Adrenal gland (tissue), 12 donors: ENCODE data around the gene TP73. TPM values are rescaled to one million over a fixed set of nuclear protein-coding genes. Genes with fewer than 3 reads are reported as not detected.
"Not testable (repeated sequence)": the region's sequence is repeated elsewhere in the genome, so short reads cannot be mapped to it uniquely, and the experiment has no call there.

Experiments used
- DNase-seq, 7 donors: peaks; one replicate each; pipeline ENCODE4 v3.0.0-alpha.2; 2019 to 2020
- H3K27ac ChIP-seq, 5 donors: fragments of 200-600 bp; sonication (generic) in 4 of 5; 1 replicate in 3 of 5; 2 replicates in 2 of 5; pipeline versions ENCODE4 v1.5.1 to v1.8.0; 2016 to 2020; ENCODE audit warnings: mild to moderate bottlenecking in 1 of 5
- H3K27me3 ChIP-seq: fragments of 200-600 bp; 2 replicates; pipeline ENCODE4 v1.8.0; 2021
- H3K36me3 ChIP-seq, 2 donors: fragments of 200-600 bp; replicated peaks in 1 of 2; 1 replicate in 1 of 2; 2 replicates in 1 of 2; pipeline versions ENCODE4 v1.5.1 to v1.8.0; 2018 to 2022
- H3K4me1 ChIP-seq, 2 donors: fragments of 200-600 bp; replicated peaks in 1 of 2; 1 replicate in 1 of 2; 2 replicates in 1 of 2; pipeline versions ENCODE4 v1.5.1 to v1.8.0; 2018 to 2021
- H3K4me3 ChIP-seq, 4 donors: fragments of 200-600 bp; sonication (generic) in 3 of 4; one replicate each; pipeline ENCODE4 v1.5.1; 2016 to 2018
- H3K9me3 ChIP-seq, 3 donors: fragments of 200-600 bp; sonication (generic) in 1 of 3; replicated peaks in 1 of 3; 1 replicate in 2 of 3; 2 replicates in 1 of 3; pipeline versions ENCODE4 v1.5.1 to v1.8.0; 2016 to 2021
- CTCF ChIP-seq, 6 experiments: fragments of 450-650 bp in 4 of 6; fragments of 200-600 bp in 2 of 6; sonication (generic) in 1 of 6; IDR thresholded peaks; 1 replicate in 5 of 6; 2 replicates in 1 of 6; pipeline versions ENCODE4 v1.5.1 to v1.8.0; 2016 to 2021; ENCODE audit warnings: antibody characterized with exemption in 6 of 6, mild to moderate bottlenecking in 2 of 6, moderate library complexity in 1 of 6
- POLR2A ChIP-seq, 2 donors: fragments of 450-650 bp; IDR thresholded peaks; one replicate each; pipeline ENCODE4 v1.6.1; 2017; ENCODE audit warnings: antibody characterized with exemption in 2 of 2, mild to moderate bottlenecking in 2 of 2, moderate library complexity in 1 of 2
- WGBS, 4 donors: extraction: QIAGEN DNeasy Blood & Tissue Kit in 2 of 4; methylation state at CpG; one replicate each; pipeline versions ENCODE4 v1.1.5 to v1.1.7; 2013 to 2017; 5-methylcytosine and 5-hydroxymethylcytosine counted together
- intact Hi-C, 2 donors: fragments of 100-400 bp; cut with DNase I; formaldehyde crosslinking; loops; one replicate each; pipeline versions ENCODE4 v1.14.1 to v1.15.0; 2022 to 2023
- polyA plus RNA-seq, 3 donors: library from polyadenylated mRNA; stranded (reverse); fragments of 200-250 nt in 2 of 3; fragments of 350-450 nt in 1 of 3; fragmentation: Illumina TruSeq in 1 of 3; extraction: RNeasy Lipid Tissue Mini Kit (QIAGEN cat#74804) in 1 of 3; gene quantifications; one replicate each; pipeline ENCODE4 v1.2.3, GENCODE V29; 2013 to 2014
- total RNA-seq, 9 donors: library from RNA; depleted of rRNA in 4 of 9; stranded (reverse); fragments of >200 nt in 4 of 9; fragments of 120-200 nt in 1 of 9; fragmentation: NEBNext Ultra II Directional in 1 of 9; extraction: Animal tissue kit (Norgen Biotek cat#: 25700) in 1 of 9; gene quantifications; one replicate each; pipeline versions ENCODE4 v1.1.0 to v1.2.4, GENCODE V29; 2013 to 2023
- donor health status: healthy with polysubstance abuse.
- donor health status: Bipolar disorder and iron deficiency.
- donor health status: DM: yes; HTN: yes; CAD: no.
- donor health status: DM: no; HTN: no; CAD: no.
- donor health status: DM: no; HTN: no; CAD: no.
- donor health status: DM: yes; HTN: yes; CAD: no.

The TP73 gene
- total and polyA plus RNA-seq, 12 donors = 0.03 to 0.22 (median 0.14) TPM; not detected in 6

- Histone ChIP-seq H3K9me3 (no peaks in the 10 kb centered on the region), H3K36me3 (no peaks in the 10 kb centered on the region), H3K4me1 (peaks cover 14 to 25% of the 10 kb centered on the region in 2 donors), H3K4me3 (no peak overlapping the region), H3K27me3 (no peaks in the 10 kb centered on the region), H3K27ac (no peak overlapping the region)
- 57 to 74% (median 61%) methylated on average over 12 of the region's 12 CpGs for WGBS, 4 donors
- intact Hi-C loops = loop anchor here in 1 of 2 donors (2.0 kb wide), 1 partner anchor 130 kb away; no protein-coding TSS in a partner anchor
- no peak for DNase-seq
- TF ChIP-seq POLR2A (IDR thresholded peaks at IDR 0.05) (no peak), CTCF (IDR thresholded peaks at IDR 0.05) (no peak)
These were observed 31.6 kb upstream of the TP73 start for GRCh38 chr1:3620708-3621107.

- TF ChIP-seq CTCF (IDR thresholded peaks at IDR 0.05) = peak; percentile 26 to 73 (median 50)
- H3K27ac ChIP-seq, H3K36me3 ChIP-seq, H3K27me3 ChIP-seq, H3K9me3 ChIP-seq, H3K4me3 ChIP-seq: not testable (repeated sequence)
- H3K4me1 ChIP-seq = peaks cover 15 to 30% of the 10 kb centered on the region in 2 donors
- intact Hi-C loops = loop anchor here in 1 of 2 donors (2.0 kb wide), 1 partner anchor 130 kb away; no protein-coding TSS in a partner anchor
- DNase-seq = peak in 5 of 7 donors; percentile 33 to 71 (median 50)
- WGBS, 4 donors = 24 to 33% (median 28%) methylated on average over 12 to 14 of the region's 15 CpGs
These were observed 31.1 kb upstream of the TP73 start for GRCh38 chr1:3621151-3621671.

DNA sequence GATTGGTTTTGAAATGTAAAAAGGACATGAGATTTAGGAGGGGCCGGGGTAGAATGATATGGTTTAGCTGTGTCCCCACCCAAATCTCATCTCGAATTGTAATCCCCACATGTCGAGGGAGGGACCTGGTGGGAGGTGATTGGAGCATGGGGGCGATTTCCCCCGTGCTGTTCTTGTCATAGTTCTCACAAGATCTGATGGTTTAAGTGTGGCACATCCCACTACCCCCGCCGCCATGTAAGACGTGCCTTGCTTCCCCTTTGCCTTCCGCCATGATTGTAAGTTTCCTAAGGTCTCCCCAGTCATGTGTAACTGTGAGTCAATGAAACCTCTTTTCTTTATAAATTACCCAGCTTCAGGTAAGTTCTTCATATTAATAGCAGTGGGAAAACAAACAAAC lies 30.2 kb upstream of the TP73 start:
- H3K9me3 ChIP-seq, DNase-seq, H3K27ac ChIP-seq, H3K27me3 ChIP-seq, intact Hi-C loops, H3K36me3 ChIP-seq, H3K4me3 ChIP-seq: not testable (repeated sequence)
- WGBS, 4 donors = 73 to 90% (median 85%) methylated on average over 9 of the region's 9 CpGs
- peaks cover 15 to 35% of the 10 kb centered on the region in 2 donors for H3K4me1 ChIP-seq

- peaks cover 15 to 35% of the 10 kb centered on the region in 2 donors for H3K4me1 ChIP-seq
- DNase-seq = no peak
- H3K9me3 ChIP-seq = no peaks in the 10 kb centered on the region
- H3K4me3 ChIP-seq = peak overlapping the region; percentile 26 to 100 (median 48)
- no peaks in the 10 kb centered on the region for H3K27me3 ChIP-seq
- peak overlapping the region in 1 of 5 donors; percentile 97 for H3K27ac ChIP-seq
- TF ChIP-seq CTCF (IDR thresholded peaks at IDR 0.05) (no peak), POLR2A (IDR thresholded peaks at IDR 0.05) (no peak)
- intact Hi-C loops = no loop called here
- peaks cover 0 to 15% of the 10 kb centered on the region in 2 donors for H3K36me3 ChIP-seq
- WGBS, 4 donors = 31 to 36% (median 35%) methylated on average over 21 to 23 of the region's 23 CpGs
These were observed 28.7 kb upstream of the TP73 start for GRCh38 chr1:3623441-3624199.
